A549 (cell line): ENCODE measurements around the gene USP46. TPM values are rescaled to one million over a fixed set of nuclear protein-coding genes. Genes with fewer than 3 reads are reported as not detected.

Experiments used
- ATAC-seq, 2 experiments: fragments of 200-7000 bp in 1 of 2; fragments of >200 bp in 1 of 2; cut with Nextera tagmentation in 1 of 2; cut with Tn5 transposase in 1 of 2; 3 replicates each; pipeline versions ENCODE4 v1.8.0 to v1.9.1; 2018 to 2020; ENCODE audit warnings: mild to moderate bottlenecking in 1 of 2, moderate library complexity in 1 of 2
- CTCF ChIA-PET: fragments of 300-600 bp; sonication (Branson Sonifier 250); formaldehyde crosslinking; extraction: SDS; loops from one replicate; lab custom pipeline; 2021; ENCODE audit warnings: antibody characterized with exemption, inconsistent platforms; lab: Yijun Ruan, JAX
- POLR2A ChIA-PET: fragments of 350-600 bp; formaldehyde crosslinking; extraction: SDS; loops from one replicate; lab custom pipeline; 2021; ENCODE audit warnings: antibody characterized with exemption, inconsistent platforms; lab: Yijun Ruan, JAX
- DNase-seq, 2 experiments: peaks; one replicate each; pipeline versions ENCODE4 v3.0.0 to v3.0.0-alpha.2; 2011 to 2016; ENCODE audit warnings: low read depth in 1 of 2, low spot score in 1 of 2
- FAIRE-seq: peaks from 2 replicates; lab custom pipeline; 2011; peaks lifted over from hg19 to GRCh38; lab: Jason Lieb, UNC
- H3K27ac ChIP-seq, 2 experiments: fragments of >200 bp; sonication (Bioruptor Twin); formaldehyde crosslinking; 3 replicates each; pipeline ENCODE4 v1.5.1; 2016 to 2017
- H3K4me1 ChIP-seq: fragments of >200 bp; sonication (Bioruptor Twin); formaldehyde crosslinking; 3 replicates; pipeline ENCODE4 v1.6.1; 2016
- H3K4me2 ChIP-seq: fragments of >200 bp; sonication (Bioruptor Twin); formaldehyde crosslinking; 3 replicates; pipeline ENCODE4 v1.6.1; 2016
- H3K4me3 ChIP-seq: fragments of >200 bp; sonication (Bioruptor Twin); formaldehyde crosslinking; 3 replicates; pipeline ENCODE4 v1.5.1; 2016
- H3K9me3 ChIP-seq: fragments of >200 bp; sonication (Bioruptor Twin); formaldehyde crosslinking; 3 replicates; pipeline ENCODE4 v1.6.1; 2016
- BHLHE40 ChIP-seq: IDR thresholded peaks from 2 replicates; pipeline ENCODE4 v1.6.1; 2012; ENCODE audit warnings: low read depth, low read length, inconsistent platforms
- EHF ChIP-seq: fragments of 250-450 bp; sonication (Bioruptor Pico); IDR thresholded peaks from 2 replicates; pipeline ENCODE4 v1.5.0; 2020; ENCODE audit warnings: mild to moderate bottlenecking
- ESRRA ChIP-seq: fragments of 150-350 bp; IDR thresholded peaks from 2 replicates; pipeline ENCODE4 v1.6.1; 2014; ENCODE audit warnings: mild to moderate bottlenecking, low read length, borderline replicate concordance
- FOSL2 ChIP-seq, 2 experiments: fragments of 450-650 bp in 1 of 2; fragments of >200 bp in 1 of 2; sonication (Bioruptor Twin) in 1 of 2; formaldehyde crosslinking; IDR thresholded peaks; 2 replicates each; pipeline versions ENCODE4 v1.5.0 to v1.6.1; 2016 to 2020; ENCODE audit warnings: mild to moderate bottlenecking in 1 of 2, moderate library complexity in 1 of 2
- HOXA7 ChIP-seq: fragments of 250-450 bp; sonication (Bioruptor Pico); IDR thresholded peaks from 2 replicates; pipeline ENCODE4 v1.5.0; 2020; ENCODE audit warnings: mild to moderate bottlenecking, moderate library complexity
- HOXB5 ChIP-seq: fragments of 250-450 bp; sonication (Bioruptor Pico); IDR thresholded peaks from 2 replicates; pipeline ENCODE4 v1.5.0; 2020; ENCODE audit warnings: mild to moderate bottlenecking, moderate library complexity
- JUN ChIP-seq, 2 experiments: fragments of >200 bp; sonication (Bioruptor Twin); formaldehyde crosslinking; IDR thresholded peaks; 2 replicates in 1 of 2; 3 replicates in 1 of 2; pipeline ENCODE4 v1.6.1; 2016 to 2017
- KDM1A ChIP-seq: fragments of 200-600 bp; sonication (generic); IDR thresholded peaks from 2 replicates; pipeline ENCODE4 v1.6.1; 2016; ENCODE audit warnings: low read depth, mild to moderate bottlenecking
- KDM5A ChIP-seq: fragments of 200-600 bp; sonication (generic); IDR thresholded peaks from 2 replicates; pipeline ENCODE4 v1.6.1; 2016; ENCODE audit warnings: antibody characterized with exemption, mild to moderate bottlenecking
- MYC ChIP-seq: IDR thresholded peaks from 2 replicates; pipeline ENCODE4 v1.6.1; 2012; ENCODE audit warnings: mild to moderate bottlenecking, inconsistent platforms, low read length, improper control_type of control experiment, borderline replicate concordance
- PHF8 ChIP-seq: fragments of 200-600 bp; sonication (generic); IDR thresholded peaks from 2 replicates; pipeline ENCODE4 v1.6.1; 2016; ENCODE audit warnings: low read depth, mild to moderate bottlenecking, antibody characterized with exemption, moderate library complexity, borderline replicate concordance
- POLR2A ChIP-seq: IDR thresholded peaks from 2 replicates; pipeline ENCODE4 v1.6.1; 2012; ENCODE audit warnings: mild to moderate bottlenecking, low read length
- RAD21 ChIP-seq, 2 experiments: fragments of >200 bp in 1 of 2; sonication (Bioruptor Twin) in 1 of 2; formaldehyde crosslinking in 1 of 2; IDR thresholded peaks in 1 of 2; conservative IDR thresholded peaks in 1 of 2; 2 replicates in 1 of 2; 3 replicates in 1 of 2; pipeline ENCODE4 v1.6.1; 2012 to 2018; ENCODE audit warnings: inconsistent platforms in 1 of 2
- RARB ChIP-seq: fragments of 250-450 bp; sonication (Bioruptor Pico); IDR thresholded peaks from 2 replicates; pipeline ENCODE4 v1.8.0; 2021; ENCODE audit warnings: mild to moderate bottlenecking, moderate library complexity
- RCOR1 ChIP-seq: fragments of 150-350 bp; IDR thresholded peaks from 2 replicates; pipeline ENCODE4 v1.6.1; 2014; ENCODE audit warnings: antibody characterized with exemption, low read length, low read depth
- SREBF2 ChIP-seq: fragments of 450-650 bp; IDR thresholded peaks from 2 replicates; pipeline ENCODE4 v1.6.1; 2014; ENCODE audit warnings: mild to moderate bottlenecking, moderate library complexity
- ZSCAN20 ChIP-seq: fragments of 250-450 bp; sonication (Bioruptor Pico); IDR thresholded peaks from 2 replicates; pipeline ENCODE4 v1.8.0; 2022; ENCODE audit warnings: mild to moderate bottlenecking, moderate library complexity
- WGBS: methylation state at CpG from one replicate; pipeline ENCODE4 v1.1.6; 2017; ENCODE audit errors: missing lambda C conversion rate; 5-methylcytosine and 5-hydroxymethylcytosine counted together
- polyA minus RNA-seq: library from RNA; depleted of rRNA, polyadenylated mRNA; stranded (reverse); fragments of >200 nt; gene quantifications from 2 replicates; pipeline ENCODE4 v1.2.3, GENCODE V29; 2011; rRNA and poly(A)+ RNA removed
- polyA plus RNA-seq, 4 experiments: library from polyadenylated mRNA; depleted of rRNA in 3 of 4; stranded (reverse); fragments of >200 nt; fragmentation: RNase III in 1 of 4; extraction: RNeasy Plus Mini Kit Qiagen cat#74134 plus additional on column Dnase treatment in 1 of 4; gene quantifications; 2 replicates in 3 of 4; 3 replicates in 1 of 4; pipeline ENCODE4 v1.2.3, GENCODE V29; 2011 to 2017
- TF ChIP-seq, protein P1 (sequence below): fragments of 200-600 bp; sonication (generic); IDR thresholded peaks from 2 replicates; pipeline ENCODE4 v1.6.1; 2016; ENCODE audit warnings: antibody characterized with exemption, mild to moderate bottlenecking, moderate library complexity

The USP46 gene, protein sequence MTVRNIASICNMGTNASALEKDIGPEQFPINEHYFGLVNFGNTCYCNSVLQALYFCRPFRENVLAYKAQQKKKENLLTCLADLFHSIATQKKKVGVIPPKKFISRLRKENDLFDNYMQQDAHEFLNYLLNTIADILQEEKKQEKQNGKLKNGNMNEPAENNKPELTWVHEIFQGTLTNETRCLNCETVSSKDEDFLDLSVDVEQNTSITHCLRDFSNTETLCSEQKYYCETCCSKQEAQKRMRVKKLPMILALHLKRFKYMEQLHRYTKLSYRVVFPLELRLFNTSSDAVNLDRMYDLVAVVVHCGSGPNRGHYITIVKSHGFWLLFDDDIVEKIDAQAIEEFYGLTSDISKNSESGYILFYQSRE
- polyA plus RNA-seq (2011; rRNA removed) (15.9 and 16.4 TPM in 2 replicates), polyA plus RNA-seq (2017; fragmentation: RNase III; extraction: RNeasy Plus Mini Kit Qiagen cat#74134 plus additional on column Dnase treatment) (5.5 to 5.8 TPM (median 5.6 TPM) in 3 replicates), polyA minus RNA-seq (8.2 and 13.5 TPM in 2 replicates)
- polyA plus RNA-seq (2012; cell fraction: cytosol; rRNA removed): 1.6 and 2.3 TPM in 2 replicates
- polyA plus RNA-seq (2012; cell fraction: nucleus; rRNA removed): 1.3 and 1.7 TPM in 2 replicates

DNA sequence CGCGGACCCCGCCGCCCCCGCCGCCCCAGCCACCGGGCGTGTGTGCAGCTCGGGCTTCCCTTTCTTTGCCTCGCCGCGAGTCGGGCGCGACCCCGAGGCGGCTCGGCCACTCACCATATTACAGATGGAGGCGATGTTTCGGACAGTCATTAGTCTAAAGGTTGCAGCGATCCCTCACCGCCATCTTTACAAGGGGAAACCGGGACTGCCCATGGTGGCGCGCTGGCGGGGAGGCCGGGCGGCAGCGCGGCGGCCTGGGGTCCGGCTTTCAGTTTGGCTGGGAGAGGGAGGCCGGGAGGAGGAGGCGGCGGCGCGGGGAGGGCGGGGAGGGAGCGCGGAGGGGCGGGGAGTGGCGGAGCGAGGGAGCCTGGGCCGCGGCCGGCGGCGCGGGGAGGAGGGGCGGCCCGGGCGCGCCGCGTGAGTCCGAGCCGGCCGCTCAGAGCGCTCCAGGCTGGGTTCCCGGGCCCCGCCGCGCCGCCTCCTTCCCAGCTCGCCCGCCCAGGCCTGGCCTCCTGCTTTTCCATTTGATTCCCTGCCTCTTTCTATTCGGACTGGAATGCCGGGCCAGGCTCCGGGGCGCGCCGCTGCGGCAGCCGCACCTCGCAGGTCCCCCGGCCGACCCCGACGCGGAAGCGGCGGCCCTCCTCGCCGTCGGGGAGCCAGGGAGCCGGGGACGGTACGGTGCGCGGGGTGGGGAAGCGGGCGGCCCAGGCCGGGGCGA, at the start of gene USP46:
USP46 (minus strand) TSS at position 301 of the 721 bp plus-strand sequence; CDS start at position 150, 151 bp downstream.
- ChIA-PET POLR2A (interaction anchor here (1.3 to 1.8 kb wide), 2 partner anchors 53 to 63 kb away, joined by 4 to 9 read pairs; no protein-coding TSS in a partner anchor), CTCF (interaction anchor here (1.5 kb wide), 2 partner anchors 11 to 12 kb away, joined by 3 to 4 read pairs; no protein-coding TSS in a partner anchor)
- Histone ChIP-seq H3K9me3 (no peaks in the 10 kb centered on the region), H3K4me2 (peak within 1 kb of the TSS; percentile 89), H3K4me3 (peak within 1 kb of the TSS; percentile 82), H3K4me1 (peaks cover 5% of the 10 kb centered on the region; the same call in 1 of the 3 replicates), H3K27ac (peak within 1 kb of the TSS; percentile 87 to 100)
- no CpG with 5 or more reads among the region's 94 CpGs for WGBS
- FAIRE-seq (no peak), ATAC-seq (peak; percentile 93 to 94), DNase-seq (peak; percentile 43 to 52)
- no peak for TF ChIP-seq PHF8
- TF ChIP-seq, protein P1, sequence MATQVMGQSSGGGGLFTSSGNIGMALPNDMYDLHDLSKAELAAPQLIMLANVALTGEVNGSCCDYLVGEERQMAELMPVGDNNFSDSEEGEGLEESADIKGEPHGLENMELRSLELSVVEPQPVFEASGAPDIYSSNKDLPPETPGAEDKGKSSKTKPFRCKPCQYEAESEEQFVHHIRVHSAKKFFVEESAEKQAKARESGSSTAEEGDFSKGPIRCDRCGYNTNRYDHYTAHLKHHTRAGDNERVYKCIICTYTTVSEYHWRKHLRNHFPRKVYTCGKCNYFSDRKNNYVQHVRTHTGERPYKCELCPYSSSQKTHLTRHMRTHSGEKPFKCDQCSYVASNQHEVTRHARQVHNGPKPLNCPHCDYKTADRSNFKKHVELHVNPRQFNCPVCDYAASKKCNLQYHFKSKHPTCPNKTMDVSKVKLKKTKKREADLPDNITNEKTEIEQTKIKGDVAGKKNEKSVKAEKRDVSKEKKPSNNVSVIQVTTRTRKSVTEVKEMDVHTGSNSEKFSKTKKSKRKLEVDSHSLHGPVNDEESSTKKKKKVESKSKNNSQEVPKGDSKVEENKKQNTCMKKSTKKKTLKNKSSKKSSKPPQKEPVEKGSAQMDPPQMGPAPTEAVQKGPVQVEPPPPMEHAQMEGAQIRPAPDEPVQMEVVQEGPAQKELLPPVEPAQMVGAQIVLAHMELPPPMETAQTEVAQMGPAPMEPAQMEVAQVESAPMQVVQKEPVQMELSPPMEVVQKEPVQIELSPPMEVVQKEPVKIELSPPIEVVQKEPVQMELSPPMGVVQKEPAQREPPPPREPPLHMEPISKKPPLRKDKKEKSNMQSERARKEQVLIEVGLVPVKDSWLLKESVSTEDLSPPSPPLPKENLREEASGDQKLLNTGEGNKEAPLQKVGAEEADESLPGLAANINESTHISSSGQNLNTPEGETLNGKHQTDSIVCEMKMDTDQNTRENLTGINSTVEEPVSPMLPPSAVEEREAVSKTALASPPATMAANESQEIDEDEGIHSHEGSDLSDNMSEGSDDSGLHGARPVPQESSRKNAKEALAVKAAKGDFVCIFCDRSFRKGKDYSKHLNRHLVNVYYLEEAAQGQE: no peak
- TF ChIP-seq HOXB5 (CRISPR knock-in tag): no peak
- no peak for TF ChIP-seq ZSCAN20
- TF ChIP-seq JUN (IDR thresholded peaks at IDR 0.05): peak; percentile 31 to 66; a peak in 4 of 5 replicates
- peak; percentile 43 for TF ChIP-seq POLR2A

DNA sequence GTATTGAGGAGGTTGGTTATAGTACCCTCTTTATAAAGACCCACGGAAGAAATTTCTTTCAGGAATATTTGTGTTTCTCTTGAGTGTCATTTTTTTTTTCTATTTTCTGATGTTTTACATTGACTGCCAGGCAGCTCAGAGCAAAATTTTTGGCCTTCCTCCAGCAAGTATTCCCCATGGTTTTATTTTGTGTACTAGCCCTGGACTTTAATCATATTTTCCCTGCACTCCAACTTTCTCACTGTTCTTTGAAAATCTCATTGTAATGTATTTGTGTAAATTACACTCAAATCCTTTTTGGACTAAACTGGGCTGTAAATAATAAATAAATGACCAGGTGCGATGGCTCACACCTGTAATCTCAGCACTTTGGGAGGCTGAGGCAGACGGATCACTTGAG, 45.6 kb upstream of the USP46 start:
- H3K27ac ChIP-seq: no peak overlapping the region
- CTCF ChIA-PET: interaction anchor here (1.3 kb wide), 1 partner anchor 1529 kb away, joined by 4 read pairs; no protein-coding TSS in a partner anchor
- H3K4me2 ChIP-seq: no peak overlapping the region
- 69% methylated on average over 3 of the region's 3 CpGs for WGBS
- no peak for TF ChIP-seq RARB (CRISPR knock-in tag)
- TF ChIP-seq FOSL2 (IDR thresholded peaks at IDR 0.05): no peak
- no peak for TF ChIP-seq FOSL2 (CRISPR knock-in tag; IDR thresholded peaks at IDR 0.05)
- no peak for TF ChIP-seq EHF
- no peak for TF ChIP-seq KDM5A
- TF ChIP-seq HOXB5 (CRISPR knock-in tag): no peak
- no peak for TF ChIP-seq HOXA7 (CRISPR knock-in tag)
- no peak for TF ChIP-seq BHLHE40
- TF ChIP-seq RAD21 (conservative IDR thresholded peaks at IDR 0.05 in 1 of 2, IDR thresholded peaks at IDR 0.05 in 1 of 2): no peak
- no peak for TF ChIP-seq SREBF2
- no peak for TF ChIP-seq KDM1A
- no peak for TF ChIP-seq RCOR1
- no peak for TF ChIP-seq ESRRA
- TF ChIP-seq MYC: no peak
- TF ChIP-seq, all 56 proteins: peak for 0
- Histone ChIP-seq H3K4me3 (no peak overlapping the region), H3K9me3 (no peaks in the 10 kb centered on the region), H3K4me1 (no peaks in the 10 kb centered on the region)
- POLR2A ChIA-PET: no interaction called here
- no peak for DNase-seq
- no peak for ATAC-seq
- FAIRE-seq: no peak
